Measurements from ENCODE around the gene TMPRSS9.

The TMPRSS9 gene

DNA sequence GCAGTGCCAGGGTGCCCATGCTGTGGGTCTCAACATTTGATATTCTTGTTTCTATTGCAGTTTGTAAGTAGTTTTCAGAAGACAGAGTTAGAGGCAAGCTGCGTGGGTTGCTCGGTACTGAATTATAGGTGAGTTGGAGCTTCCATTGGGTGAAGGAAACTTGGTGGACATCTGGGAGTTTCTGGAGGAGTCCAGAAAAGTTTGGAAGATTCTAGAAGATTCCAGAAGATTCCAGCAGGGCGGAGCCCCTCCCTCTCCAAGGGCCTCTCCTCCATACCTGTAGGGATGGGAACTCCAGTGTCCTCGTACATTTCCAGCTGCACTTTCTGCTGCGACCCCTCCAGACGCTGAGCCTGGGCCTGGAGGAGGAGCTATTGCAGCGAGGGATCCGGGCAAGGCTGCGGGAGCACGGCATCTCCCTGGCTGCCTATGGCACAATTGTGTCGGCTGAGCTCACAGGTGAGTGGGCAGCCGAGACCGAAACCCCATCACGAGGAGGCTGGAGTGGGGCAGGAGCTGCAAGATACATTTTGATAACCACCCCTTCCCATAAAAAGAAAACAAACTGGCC lies 38.8 kb downstream of the TMPRSS9 start:
- in situ Hi-C loops (cut with MboI; ENCODE audit: low pct_unique_long_range_greater_than_20kb, low sequenced_read_pairs, unreplicated experiment), result loop anchor here (10.0 kb wide), 1 partner anchor 234 kb away; the partner anchor contains the start of gene DOT1L
- TF ChIP-seq, protein P1, sequence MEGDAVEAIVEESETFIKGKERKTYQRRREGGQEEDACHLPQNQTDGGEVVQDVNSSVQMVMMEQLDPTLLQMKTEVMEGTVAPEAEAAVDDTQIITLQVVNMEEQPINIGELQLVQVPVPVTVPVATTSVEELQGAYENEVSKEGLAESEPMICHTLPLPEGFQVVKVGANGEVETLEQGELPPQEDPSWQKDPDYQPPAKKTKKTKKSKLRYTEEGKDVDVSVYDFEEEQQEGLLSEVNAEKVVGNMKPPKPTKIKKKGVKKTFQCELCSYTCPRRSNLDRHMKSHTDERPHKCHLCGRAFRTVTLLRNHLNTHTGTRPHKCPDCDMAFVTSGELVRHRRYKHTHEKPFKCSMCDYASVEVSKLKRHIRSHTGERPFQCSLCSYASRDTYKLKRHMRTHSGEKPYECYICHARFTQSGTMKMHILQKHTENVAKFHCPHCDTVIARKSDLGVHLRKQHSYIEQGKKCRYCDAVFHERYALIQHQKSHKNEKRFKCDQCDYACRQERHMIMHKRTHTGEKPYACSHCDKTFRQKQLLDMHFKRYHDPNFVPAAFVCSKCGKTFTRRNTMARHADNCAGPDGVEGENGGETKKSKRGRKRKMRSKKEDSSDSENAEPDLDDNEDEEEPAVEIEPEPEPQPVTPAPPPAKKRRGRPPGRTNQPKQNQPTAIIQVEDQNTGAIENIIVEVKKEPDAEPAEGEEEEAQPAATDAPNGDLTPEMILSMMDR (IDR thresholded peaks at IDR 0.05; ENCODE audit: extremely low read depth, insufficient read depth, missing control alignments), result no peak
- DNase-seq (ENCODE audit: low spot score), result no peak

DNA sequence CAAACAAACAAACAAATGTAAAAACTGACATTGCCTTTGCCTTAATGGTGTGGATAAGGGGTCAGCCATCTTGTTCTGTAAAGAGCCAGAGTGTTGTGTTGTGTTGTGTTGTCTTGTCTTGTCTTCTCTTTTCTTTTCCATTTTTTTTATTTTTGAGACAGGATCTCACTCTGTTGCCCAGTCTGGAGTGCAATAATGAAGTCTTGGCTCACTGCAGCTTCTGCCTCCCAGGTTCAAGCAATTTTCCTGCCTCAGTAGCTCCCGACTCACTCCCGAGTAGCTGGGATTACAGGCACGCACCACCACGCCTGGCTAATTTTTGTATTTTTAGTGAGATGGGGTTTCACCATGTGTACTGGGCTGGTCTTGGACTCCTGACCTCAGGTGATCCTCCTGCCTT lies 39.5 kb downstream of the TMPRSS9 start:
- no peak for DNase-seq (ENCODE audit: low spot score)
- in situ Hi-C loops (cut with MboI; ENCODE audit: low pct_unique_long_range_greater_than_20kb, low sequenced_read_pairs, unreplicated experiment), result loop anchor here (10.0 kb wide), 1 partner anchor 235 kb away; the partner anchor contains the start of gene DOT1L
- TF ChIP-seq, protein P1 (IDR thresholded peaks at IDR 0.05; ENCODE audit: extremely low read depth, insufficient read depth, missing control alignments), result no peak

DNA sequence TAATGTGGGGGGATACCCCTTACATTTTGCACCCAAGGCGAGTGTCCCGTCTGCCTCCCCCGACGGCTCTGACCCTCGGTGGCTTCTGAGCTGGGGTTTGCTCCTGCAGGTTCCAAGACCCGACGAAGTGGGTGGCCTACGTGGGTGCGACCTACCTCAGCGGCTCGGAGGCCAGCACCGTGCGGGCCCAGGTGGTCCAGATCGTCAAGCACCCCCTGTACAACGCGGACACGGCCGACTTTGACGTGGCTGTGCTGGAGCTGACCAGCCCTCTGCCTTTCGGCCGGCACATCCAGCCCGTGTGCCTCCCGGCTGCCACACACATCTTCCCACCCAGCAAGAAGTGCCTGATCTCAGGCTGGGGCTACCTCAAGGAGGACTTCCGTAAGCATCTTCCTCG lies 48.2 kb downstream of the TMPRSS9 start:
- no peak for DNase-seq (ENCODE audit: low spot score)
- in situ Hi-C loops (cut with MboI; ENCODE audit: low pct_unique_long_range_greater_than_20kb, low sequenced_read_pairs, unreplicated experiment), result no loop called here
- TF ChIP-seq, protein P1 (IDR thresholded peaks at IDR 0.05; ENCODE audit: extremely low read depth, insufficient read depth, missing control alignments), result no peak

DNA sequence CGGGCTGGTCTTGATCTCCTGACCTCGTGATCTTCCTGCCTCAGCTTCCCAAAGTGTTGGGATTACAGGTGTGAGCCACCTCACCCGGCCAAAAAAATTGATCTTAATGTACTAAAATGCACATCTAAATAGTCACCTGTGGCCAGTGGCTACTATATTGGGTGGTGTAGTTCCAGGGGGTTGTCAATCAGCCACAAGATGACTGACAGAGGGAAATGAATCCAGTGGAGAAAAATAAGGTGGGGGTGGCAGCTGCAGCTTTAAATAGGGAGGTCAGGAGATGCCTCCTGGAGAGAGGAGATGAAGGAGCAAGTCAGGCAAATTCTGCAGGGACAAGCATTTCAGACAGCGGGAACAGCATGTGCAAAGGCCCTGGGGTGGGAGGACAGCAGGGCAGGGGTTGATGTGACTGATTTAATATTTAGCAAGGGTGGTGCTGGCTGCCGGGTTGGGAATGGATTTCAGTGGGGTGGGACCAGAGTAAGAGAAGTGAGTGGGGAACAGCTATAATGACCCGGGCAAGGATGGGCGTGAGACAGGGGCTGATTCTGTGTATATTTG lies 49.4 kb downstream of the TMPRSS9 start:
- no peak for DNase-seq (ENCODE audit: low spot score)
- TF ChIP-seq, protein P1 (IDR thresholded peaks at IDR 0.05; ENCODE audit: extremely low read depth, insufficient read depth, missing control alignments), result no peak
- in situ Hi-C loops (cut with MboI; ENCODE audit: low pct_unique_long_range_greater_than_20kb, low sequenced_read_pairs, unreplicated experiment), result no loop called here

DNA sequence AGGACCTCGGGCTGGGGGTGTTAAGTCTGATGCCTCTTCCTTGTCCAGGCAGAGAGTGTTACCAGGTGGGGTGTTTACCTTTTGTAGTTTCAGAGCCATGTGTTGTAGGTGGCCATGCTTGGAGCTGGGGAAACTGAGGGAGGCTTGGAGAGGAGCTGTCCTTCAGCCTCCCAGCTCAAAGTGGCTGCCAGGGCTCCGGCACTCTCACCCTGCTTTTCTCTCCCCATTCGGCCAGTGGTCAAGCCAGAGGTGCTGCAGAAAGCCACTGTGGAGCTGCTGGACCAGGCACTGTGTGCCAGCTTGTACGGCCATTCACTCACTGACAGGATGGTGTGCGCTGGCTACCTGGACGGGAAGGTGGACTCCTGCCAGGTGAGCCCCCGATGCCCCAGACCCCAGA lies 50.0 kb downstream of the TMPRSS9 start:
- DNase-seq (ENCODE audit: low spot score), result no peak
- in situ Hi-C loops (cut with MboI; ENCODE audit: low pct_unique_long_range_greater_than_20kb, low sequenced_read_pairs, unreplicated experiment), result no loop called here
- TF ChIP-seq, protein P1 (IDR thresholded peaks at IDR 0.05; ENCODE audit: extremely low read depth, insufficient read depth, missing control alignments), result no peak

DNA sequence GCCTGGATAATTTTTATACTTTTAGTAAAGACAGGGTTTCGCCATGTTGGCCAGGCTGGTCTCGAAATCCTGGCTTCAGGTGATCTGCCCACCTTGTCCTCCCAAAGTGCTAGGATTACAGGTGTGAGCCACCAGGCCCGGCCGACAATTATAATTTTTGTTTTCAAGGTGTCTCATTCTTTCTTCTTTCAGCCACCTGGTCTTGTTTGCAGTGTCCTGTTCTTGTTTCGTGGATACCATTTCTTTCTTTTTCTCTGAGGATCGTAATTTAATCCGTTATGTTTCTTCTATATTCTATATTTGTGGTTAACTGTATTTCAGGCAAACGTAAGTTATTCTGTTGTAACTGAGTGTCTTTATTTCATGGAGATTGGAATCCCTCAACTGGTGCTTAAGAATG lies 51.6 kb downstream of the TMPRSS9 start:
- in situ Hi-C loops (cut with MboI; ENCODE audit: low pct_unique_long_range_greater_than_20kb, low sequenced_read_pairs, unreplicated experiment), result no loop called here
- TF ChIP-seq, protein P1 (IDR thresholded peaks at IDR 0.05; ENCODE audit: extremely low read depth, insufficient read depth, missing control alignments), result no peak
- no peak for DNase-seq (ENCODE audit: low spot score)

Data from GM13977 (cell line).